Right lung (tissue), 10 donors: ENCODE data around the gene HSPB8. TPM values are rescaled to one million over a fixed set of nuclear protein-coding genes. Genes with fewer than 3 reads are reported as not detected.

ENCODE experiments used
- DNase-seq, 2 donors: peaks; one replicate each; pipeline ENCODE4 v3.0.0-alpha.2; 2013
- long read RNA-seq, 8 donors: transcript quantifications; one replicate each; lab custom pipeline, GENCODE V29; 2026
- polyA plus RNA-seq, 5 donors: library from polyadenylated mRNA; unstranded; fragments of 120-200 nt; gene quantifications; one replicate each; pipeline versions ENCODE4 v1.2.1 to v1.2.3, GENCODE V29; 2013; ENCODE audit warnings: inconsistent platforms in 1 of 5, low replicate concordance in 1 of 5; ENCODE audit not compliant: insufficient read length in 5 of 5, insufficient read depth in 1 of 5

HSPB8 gene
- polyA plus RNA-seq = 10 to 100 TPM; 13.6 to 27.7 (median 17.2) TPM
- long read RNA-seq, donor 1, transcript HSPB8-201 (3 exons, 2,152 nt) = major isoform, 12 of 12 reads
- long read RNA-seq, donor 1, partial matches to known transcripts = 0 of 12 reads
- long read RNA-seq, donor 1, other reads (novel, unspliced or antisense) = 0 of 12 reads
- long read RNA-seq, donor 2, partial matches to known transcripts = 0 of 3 reads
- long read RNA-seq, donor 2, other reads (novel, unspliced or antisense) = 0 of 3 reads
- long read RNA-seq, donor 3, transcript HSPB8-201 (3 exons, 2,152 nt) = major isoform, 10 of 10 reads
- long read RNA-seq, donor 3, partial matches to known transcripts = 0 of 10 reads
- long read RNA-seq, donor 3, other reads (novel, unspliced or antisense) = 0 of 10 reads
- long read RNA-seq, donor 4, partial matches to known transcripts = 0 of 3 reads
- long read RNA-seq, donor 4, other reads (novel, unspliced or antisense) = 0 of 3 reads
- long read RNA-seq, donor 5, transcript HSPB8-201 (3 exons, 2,152 nt) = major isoform, 12 of 12 reads
- long read RNA-seq, donor 5, partial matches to known transcripts = 0 of 12 reads
- long read RNA-seq, donor 5, other reads (novel, unspliced or antisense) = 0 of 12 reads
- long read RNA-seq, donor 6, transcript HSPB8-201 (3 exons, 2,152 nt) = major isoform, 10 of 22 reads
- long read RNA-seq, donor 6, partial matches to known transcripts = 12 of 22 reads
- long read RNA-seq, donor 6, other reads (novel, unspliced or antisense) = 0 of 22 reads
- long read RNA-seq, donor 7, transcript HSPB8-201 (3 exons, 2,152 nt) = major isoform, 8 of 8 reads
- long read RNA-seq, donor 7, partial matches to known transcripts = 0 of 8 reads
- long read RNA-seq, donor 7, other reads (novel, unspliced or antisense) = 0 of 8 reads
- long read RNA-seq, donor 8, partial matches to known transcripts = 0 of 1 reads
- long read RNA-seq, donor 8, other reads (novel, unspliced or antisense) = 0 of 1 reads

- peak; percentile 72 to 77 for DNase-seq
Observed at GRCh38 chr12:119178544-119179334, at the start of gene HSPB8. HSPB8 (plus strand) TSS chr12:119178931; CDS start chr12:119179313, 382 bp downstream.

- DNase-seq = no peak
Observed at GRCh38 chr12:119129827-119130434, 48.8 kb upstream of the HSPB8 start.

- DNase-seq = no peak
Observed at GRCh38 chr12:119130523-119130922, 48.2 kb upstream of the HSPB8 start.

- DNase-seq = no peak
Observed at GRCh38 chr12:119134284-119135072, 44.3 kb upstream of the HSPB8 start.

- no peak for DNase-seq
Observed at GRCh38 chr12:119136811-119137410, 41.8 kb upstream of the HSPB8 start.

- DNase-seq = no peak
Observed at GRCh38 chr12:119139448-119139847, 39.3 kb upstream of the HSPB8 start.

- no peak for DNase-seq
Observed at GRCh38 chr12:119145367-119145766, 33.4 kb upstream of the HSPB8 start.

GRCh38 chr12:119147847-119148448 is 30.8 kb upstream of the HSPB8 start:
- no peak for DNase-seq

GRCh38 chr12:119149270-119149669 is 29.5 kb upstream of the HSPB8 start:
- no peak for DNase-seq

- DNase-seq = no peak
Observed at GRCh38 chr12:119151445-119152026, 27.2 kb upstream of the HSPB8 start.

- peak in 1 of 2 donors; percentile 28 for DNase-seq
Observed at GRCh38 chr12:119153477-119154434, 25.0 kb upstream of the HSPB8 start.

- no peak for DNase-seq
Observed at GRCh38 chr12:119154435-119154818, 24.3 kb upstream of the HSPB8 start.

- no peak for DNase-seq
Observed at GRCh38 chr12:119156401-119157044, 22.2 kb upstream of the HSPB8 start.

- no peak for DNase-seq
Observed at GRCh38 chr12:119157528-119157927, 21.2 kb upstream of the HSPB8 start.

- DNase-seq = no peak
Observed at GRCh38 chr12:119157978-119158377, 20.8 kb upstream of the HSPB8 start.

GRCh38 chr12:119158402-119158801 is 20.3 kb upstream of the HSPB8 start:
- no peak for DNase-seq

GRCh38 chr12:119159844-119160243 is 18.9 kb upstream of the HSPB8 start:
- DNase-seq = no peak
